Heart right ventricle (tissue), 16 donors: ENCODE data around the gene SFI1. TPM values are rescaled to one million over a fixed set of nuclear protein-coding genes. Genes with fewer than 3 reads are reported as not detected.

Experiments used
- ATAC-seq, 8 donors: fragments of 200-7000 bp; cut with Tn5 transposase; one replicate each; pipeline ENCODE4 v1.9.1; 2020; ENCODE audit warnings: mild to moderate bottlenecking in 8 of 8, moderate library complexity in 8 of 8, moderate number of reproducible peaks in 1 of 8
- DNase-seq, 2 donors: peaks; one replicate each; pipeline ENCODE4 v3.0.0-alpha.2; 2020
- H3K27ac ChIP-seq, 10 donors: fragments of 200-600 bp; sonication (generic) in 2 of 10; one replicate each; pipeline versions ENCODE4 v1.5.0 to v1.8.0; 2020 to 2022; ENCODE audit warnings: mild to moderate bottlenecking in 3 of 10
- H3K27me3 ChIP-seq, 7 donors: fragments of 200-600 bp; one replicate each; pipeline ENCODE4 v1.8.0; 2021 to 2022; ENCODE audit warnings: mild to moderate bottlenecking in 2 of 7
- H3K36me3 ChIP-seq, 9 donors: fragments of 200-600 bp; sonication (generic) in 1 of 9; one replicate each; pipeline versions ENCODE4 v1.5.0 to v1.8.0; 2020 to 2022; ENCODE audit warnings: mild to moderate bottlenecking in 2 of 9
- H3K4me1 ChIP-seq, 9 donors: fragments of 200-600 bp; sonication (generic) in 1 of 9; one replicate each; pipeline versions ENCODE4 v1.5.0 to v1.8.0; 2020 to 2022; ENCODE audit warnings: mild to moderate bottlenecking in 4 of 9
- H3K4me3 ChIP-seq, 10 donors: fragments of 200-600 bp; sonication (generic) in 2 of 10; one replicate each; pipeline versions ENCODE4 v1.5.0 to v1.8.0; 2020 to 2022; ENCODE audit warnings: mild to moderate bottlenecking in 7 of 10, moderate library complexity in 2 of 10
- H3K9me3 ChIP-seq, 11 donors: fragments of 200-600 bp in 10 of 11; sonication (generic) in 2 of 11; one replicate each; pipeline versions ENCODE4 v1.5.0 to v1.8.0; 2013 to 2022; ENCODE audit warnings: mild to moderate bottlenecking in 2 of 11, control low read depth in 1 of 11, moderate library complexity in 1 of 11
- WGBS, 2 donors: extraction: QIAGEN DNeasy Blood & Tissue Kit; methylation state at CpG; one replicate each; pipeline ENCODE4 v1.1.7; 2013; ENCODE audit warnings: inconsistent platforms in 1 of 2; 5-methylcytosine and 5-hydroxymethylcytosine counted together
- intact Hi-C, 10 donors: fragments of 100-400 bp; cut with DNase I; formaldehyde crosslinking; loops; one replicate each; pipeline versions ENCODE4 v1.11.1 to v1.14.2; 2022
- polyA plus RNA-seq, 2 donors: library from polyadenylated mRNA; stranded (reverse); fragments of 200-250 nt; gene quantifications; one replicate each; pipeline ENCODE4 v1.2.3, GENCODE V29; 2013
- total RNA-seq, 10 donors: library from RNA; stranded (reverse); fragmentation: NEBNext Ultra II Directional in 3 of 10; extraction: Animal tissue kit (Norgen Biotek cat#: 25700) in 3 of 10; gene quantifications; one replicate each; pipeline versions ENCODE4 v1.2.1 to v1.2.4, GENCODE V29; 2021 to 2023
- TF ChIP-seq, protein P1 (sequence below), 9 donors: fragments of 200-600 bp; sonication (generic) in 2 of 9; IDR thresholded peaks; one replicate each; pipeline versions ENCODE4 v1.5.0 to v1.8.0; 2021 to 2022; ENCODE audit warnings: antibody characterized with exemption in 9 of 9, mild to moderate bottlenecking in 5 of 9, moderate library complexity in 1 of 9
- donor health status: Arrhythmogenic right ventricular cardiomyopathy.
- donor health status: ischemic (EF 13 %, LVEDD 7.1; RV severe dilation, severe dysfunction).
- donor health status: healthy with polysubstance abuse.
- donor health status: DM: no; HTN: yes; CAD: no.
- donor health status: DM: no; HTN: no; CAD: no.
- donor health status: ischemic (EF 25% LVEDD 6.9; RV normal size, moderate dysfunction).
- donor health status: ischemic (EF 25% LVEDD 5.7; RV mildly dilated, moderate dysfunction).
- donor health status: healthy.
- donor health status: DM: yes; HTN: yes; CAD: no.
- donor health status: Ischemic cardiomyopathy.
- donor health status: ischemic (EF 35%, LVEDD 5.7; RV mildly dilated, moderate dysfunction).
- donor health status: nonischemic (EF 11% LVEDD 7.7; RV severe dilation, severe dysfunction).
- donor health status: DM: yes; HTN: yes; CAD: no.
- donor health status: PGD.
- donor health status: ischemic (EF 29% LVEDD 5.4; RV normal size, mild dysfunction).
- donor health status: nonischemic (EF 23%, LVEDD 6.1; RV moderate dilation, normal function).

Gene SFI1
- total and polyA plus RNA-seq, 12 donors = 4.7 to 20.1 (median 7.3) TPM

DNA sequence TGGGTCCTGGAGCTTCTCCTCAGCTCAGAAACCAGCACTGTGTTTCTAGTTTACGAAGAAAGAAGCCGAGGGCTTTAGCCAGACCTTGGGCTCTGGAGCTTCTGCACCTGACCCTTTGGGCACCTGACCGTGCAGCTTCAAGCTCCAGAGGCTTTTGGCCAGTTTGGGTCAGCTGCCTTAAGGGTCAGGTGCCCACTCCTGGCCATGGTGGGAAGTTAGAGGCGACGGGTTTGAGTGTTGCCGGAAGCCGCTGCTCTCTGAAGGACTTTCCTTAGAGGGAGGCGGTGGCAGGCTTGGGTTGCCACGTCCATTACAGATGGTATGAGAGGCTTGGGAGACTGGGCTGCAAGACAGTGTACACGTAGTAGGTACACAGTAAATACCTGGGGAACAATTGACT lies 113.4 kb downstream of the SFI1 start:
- WGBS, 2 donors = 95 to 96% methylated on average over 10 of the region's 10 CpGs
- no peaks in the 10 kb centered on the region for H3K27me3 ChIP-seq
- intact Hi-C loops = no loop called here

DNA sequence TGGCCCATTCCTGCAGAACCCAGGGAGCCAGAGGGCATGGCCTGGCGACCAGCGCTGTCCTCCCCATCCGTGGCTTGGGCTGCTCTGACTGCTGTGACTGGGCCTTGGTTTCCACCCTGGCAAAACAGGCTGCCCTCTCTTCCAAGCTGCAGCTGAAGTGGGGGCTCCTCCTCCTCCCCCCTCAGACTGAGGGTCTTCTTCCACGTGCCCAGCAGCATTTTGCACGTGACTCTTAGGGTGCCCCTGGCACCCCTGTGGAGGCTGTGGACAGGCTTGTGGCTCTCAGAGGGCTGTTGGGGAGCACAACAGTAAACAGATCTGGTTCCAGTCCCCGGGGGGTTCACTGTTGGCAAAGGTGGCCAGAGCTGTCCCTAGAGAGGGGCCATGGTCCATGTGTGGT lies 114.3 kb downstream of the SFI1 start:
- no peak for DNase-seq
- Histone ChIP-seq H3K4me3 (no peak overlapping the region), H3K36me3 (peaks cover 0 to 47% (median 0%) of the 10 kb centered on the region in 9 donors), H3K27ac (no peak overlapping the region), H3K4me1 (peaks cover 3 to 32% (median 20%) of the 10 kb centered on the region in 9 donors), H3K9me3 (no peaks in the 10 kb centered on the region), H3K27me3 (no peaks in the 10 kb centered on the region)
- intact Hi-C loops = no loop called here
- TF ChIP-seq, protein P1, sequence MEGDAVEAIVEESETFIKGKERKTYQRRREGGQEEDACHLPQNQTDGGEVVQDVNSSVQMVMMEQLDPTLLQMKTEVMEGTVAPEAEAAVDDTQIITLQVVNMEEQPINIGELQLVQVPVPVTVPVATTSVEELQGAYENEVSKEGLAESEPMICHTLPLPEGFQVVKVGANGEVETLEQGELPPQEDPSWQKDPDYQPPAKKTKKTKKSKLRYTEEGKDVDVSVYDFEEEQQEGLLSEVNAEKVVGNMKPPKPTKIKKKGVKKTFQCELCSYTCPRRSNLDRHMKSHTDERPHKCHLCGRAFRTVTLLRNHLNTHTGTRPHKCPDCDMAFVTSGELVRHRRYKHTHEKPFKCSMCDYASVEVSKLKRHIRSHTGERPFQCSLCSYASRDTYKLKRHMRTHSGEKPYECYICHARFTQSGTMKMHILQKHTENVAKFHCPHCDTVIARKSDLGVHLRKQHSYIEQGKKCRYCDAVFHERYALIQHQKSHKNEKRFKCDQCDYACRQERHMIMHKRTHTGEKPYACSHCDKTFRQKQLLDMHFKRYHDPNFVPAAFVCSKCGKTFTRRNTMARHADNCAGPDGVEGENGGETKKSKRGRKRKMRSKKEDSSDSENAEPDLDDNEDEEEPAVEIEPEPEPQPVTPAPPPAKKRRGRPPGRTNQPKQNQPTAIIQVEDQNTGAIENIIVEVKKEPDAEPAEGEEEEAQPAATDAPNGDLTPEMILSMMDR (IDR thresholded peaks at IDR 0.05) = no peak
- WGBS, 2 donors = 80 to 89% methylated on average over 6 of the region's 6 CpGs
- ATAC-seq = no peak

More for the DNA sequence above, 113.4 kb downstream of the SFI1 start:
- ATAC-seq (no peak), DNase-seq (no peak)
- peaks cover 0 to 54% (median 0%) of the 10 kb centered on the region in 9 donors for H3K36me3 ChIP-seq
- no peak overlapping the region for H3K4me3 ChIP-seq
- peaks cover 0 to 23% (median 11%) of the 10 kb centered on the region in 9 donors for H3K4me1 ChIP-seq
- no peaks in the 10 kb centered on the region for H3K9me3 ChIP-seq
- TF ChIP-seq, protein P1 (IDR thresholded peaks at IDR 0.05) = no peak
- no peak overlapping the region for H3K27ac ChIP-seq

DNA sequence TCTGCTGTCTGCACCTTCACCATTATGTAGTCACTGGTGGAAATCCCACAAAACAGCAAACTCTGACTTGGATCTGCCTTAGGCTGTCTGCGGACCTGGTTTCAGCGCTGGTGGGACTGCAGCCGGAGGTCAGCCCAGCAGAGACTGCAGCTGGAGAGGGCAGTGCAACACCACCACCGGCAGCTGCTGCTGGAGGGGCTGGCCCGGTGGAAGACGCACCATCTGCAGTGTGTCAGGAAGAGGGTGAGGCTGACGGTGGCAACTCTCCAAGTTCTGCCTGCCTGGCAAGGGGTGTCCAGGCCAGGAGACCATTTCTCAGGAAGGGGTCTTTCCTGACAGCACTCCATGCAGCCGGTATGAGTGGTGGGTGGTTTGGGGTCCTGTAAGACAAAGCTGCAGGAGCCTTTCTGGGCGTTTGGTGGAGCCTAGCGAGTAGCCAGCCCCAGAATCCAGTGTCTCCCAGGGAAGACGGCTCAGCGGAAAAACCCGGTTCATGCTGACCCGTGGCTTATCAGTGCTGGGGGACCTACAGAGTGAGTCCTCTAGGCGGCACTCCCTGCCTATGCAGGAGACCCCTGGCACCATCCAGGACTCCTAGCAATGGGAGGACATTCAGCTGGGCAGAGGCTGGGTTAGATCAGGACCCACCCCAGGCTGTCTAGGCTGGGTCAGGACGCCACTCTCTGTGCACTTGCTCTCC lies 114.9 kb downstream of the SFI1 start:
- 57 to 64% methylated on average over 16 of the region's 16 CpGs for WGBS, 2 donors
- Histone ChIP-seq H3K27me3 (no peaks in the 10 kb centered on the region), H3K27ac (peak overlapping the region in 2 of 10 donors; percentile 31 to 35), H3K36me3 (peaks cover 0 to 45% (median 0%) of the 10 kb centered on the region in 9 donors), H3K4me1 (peaks cover 5 to 38% (median 26%) of the 10 kb centered on the region in 9 donors), H3K9me3 (no peaks in the 10 kb centered on the region), H3K4me3 (no peak overlapping the region)
- intact Hi-C loops = no loop called here
- DNase-seq (peak in 1 of 2 donors; percentile 15), ATAC-seq (peak in 6 of 8 donors; percentile 27 to 84 (median 58))
- TF ChIP-seq, protein P1 (IDR thresholded peaks at IDR 0.05) = no peak

DNA sequence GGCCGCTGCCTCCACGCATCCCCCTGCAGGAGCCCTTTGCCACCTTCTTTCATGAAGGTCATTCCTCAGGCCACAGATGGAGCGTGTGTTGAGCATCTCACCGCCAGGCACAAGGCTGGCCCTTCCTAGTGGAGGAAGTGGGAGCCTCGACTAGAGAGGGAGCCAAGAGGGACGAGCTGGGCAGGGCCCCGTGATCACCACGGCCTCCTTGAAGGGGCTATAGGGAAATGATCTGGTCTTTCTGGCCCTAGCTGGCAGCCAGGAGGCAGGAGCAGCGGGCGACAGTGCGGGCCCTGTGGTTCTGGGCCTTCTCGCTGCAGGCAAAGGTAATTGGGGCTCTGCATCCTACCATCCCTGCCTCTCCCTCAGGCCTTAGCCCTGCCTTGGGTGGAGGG lies 116.6 kb downstream of the SFI1 start:
- Histone ChIP-seq H3K27me3 (no peaks in the 10 kb centered on the region), H3K4me1 (peaks cover 5 to 44% (median 35%) of the 10 kb centered on the region in 9 donors), H3K36me3 (peaks cover 0 to 46% (median 0%) of the 10 kb centered on the region in 9 donors), H3K9me3 (no peaks in the 10 kb centered on the region), H3K4me3 (no peak overlapping the region), H3K27ac (no peak overlapping the region)
- intact Hi-C loops = no loop called here
- TF ChIP-seq, protein P1 (IDR thresholded peaks at IDR 0.05) = no peak
- DNase-seq (no peak), ATAC-seq (no peak)
- 92 to 94% methylated on average over 12 of the region's 12 CpGs for WGBS, 2 donors
